GM12874 (cell line): ENCODE data around the gene EPHA8.

ENCODE experiments used
- TF ChIP-seq, protein P1 (sequence below): IDR thresholded peaks from 2 replicates; pipeline ENCODE4 v1.5.1; 2011; ENCODE audit warnings: low read depth, mild to moderate bottlenecking, control low read depth, low read length, moderate library complexity; ENCODE audit not compliant: insufficient read depth

Gene EPHA8

DNA sequence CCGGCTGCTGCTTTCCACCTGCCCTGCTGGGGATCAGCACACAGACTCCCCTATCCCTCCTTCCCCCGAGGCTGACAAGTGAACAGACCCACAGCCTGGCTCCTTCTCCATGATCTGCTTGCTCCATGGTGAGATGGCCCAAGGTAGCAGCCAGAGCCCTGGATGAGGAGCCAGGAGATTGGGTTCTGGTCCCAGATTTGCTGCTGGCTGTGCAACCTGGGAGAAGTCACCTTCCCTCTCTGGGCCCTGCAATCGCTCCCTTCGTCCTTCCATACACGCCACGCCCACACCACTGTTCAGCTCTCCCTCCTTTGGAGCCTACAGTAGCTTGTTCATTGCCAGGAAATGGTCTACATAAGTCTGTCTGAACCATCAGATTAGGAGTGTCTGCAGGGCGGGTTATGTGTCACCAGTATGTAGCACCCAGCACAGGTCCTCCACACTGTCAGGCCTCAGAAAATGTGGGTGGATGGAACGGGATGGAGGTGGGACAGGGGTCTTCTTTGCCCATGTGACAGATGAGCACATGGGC, 9.2 kb upstream of the EPHA8 start:
- TF ChIP-seq, protein P1, sequence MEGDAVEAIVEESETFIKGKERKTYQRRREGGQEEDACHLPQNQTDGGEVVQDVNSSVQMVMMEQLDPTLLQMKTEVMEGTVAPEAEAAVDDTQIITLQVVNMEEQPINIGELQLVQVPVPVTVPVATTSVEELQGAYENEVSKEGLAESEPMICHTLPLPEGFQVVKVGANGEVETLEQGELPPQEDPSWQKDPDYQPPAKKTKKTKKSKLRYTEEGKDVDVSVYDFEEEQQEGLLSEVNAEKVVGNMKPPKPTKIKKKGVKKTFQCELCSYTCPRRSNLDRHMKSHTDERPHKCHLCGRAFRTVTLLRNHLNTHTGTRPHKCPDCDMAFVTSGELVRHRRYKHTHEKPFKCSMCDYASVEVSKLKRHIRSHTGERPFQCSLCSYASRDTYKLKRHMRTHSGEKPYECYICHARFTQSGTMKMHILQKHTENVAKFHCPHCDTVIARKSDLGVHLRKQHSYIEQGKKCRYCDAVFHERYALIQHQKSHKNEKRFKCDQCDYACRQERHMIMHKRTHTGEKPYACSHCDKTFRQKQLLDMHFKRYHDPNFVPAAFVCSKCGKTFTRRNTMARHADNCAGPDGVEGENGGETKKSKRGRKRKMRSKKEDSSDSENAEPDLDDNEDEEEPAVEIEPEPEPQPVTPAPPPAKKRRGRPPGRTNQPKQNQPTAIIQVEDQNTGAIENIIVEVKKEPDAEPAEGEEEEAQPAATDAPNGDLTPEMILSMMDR: no peak

DNA sequence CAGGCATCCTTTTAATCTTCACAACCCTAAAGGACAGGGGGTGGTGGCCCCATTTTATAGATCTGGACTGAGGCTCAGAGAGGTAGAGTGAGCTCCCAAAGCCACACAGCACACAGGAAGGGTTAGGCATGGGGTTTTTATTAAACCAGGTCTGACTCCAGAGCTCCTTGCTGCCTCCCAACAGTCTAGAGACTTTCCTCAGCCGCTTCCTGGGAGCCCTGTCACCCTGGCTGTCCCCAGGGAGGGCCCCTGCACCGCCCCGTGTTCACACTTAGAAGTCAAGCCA, 8.0 kb upstream of the EPHA8 start:
- TF ChIP-seq, protein P1: no peak

GRCh38 chr1:22556391-22557104, 6.7 kb upstream of the EPHA8 start:
- TF ChIP-seq, protein P1: no peak

- TF ChIP-seq, protein P1: no peak
These were observed 5.8 kb upstream of the EPHA8 start for GRCh38 chr1:22557341-22557950.

GRCh38 chr1:22563671-22564602, 648 bp downstream of the EPHA8 start:
- TF ChIP-seq, protein P1: no peak

DNA sequence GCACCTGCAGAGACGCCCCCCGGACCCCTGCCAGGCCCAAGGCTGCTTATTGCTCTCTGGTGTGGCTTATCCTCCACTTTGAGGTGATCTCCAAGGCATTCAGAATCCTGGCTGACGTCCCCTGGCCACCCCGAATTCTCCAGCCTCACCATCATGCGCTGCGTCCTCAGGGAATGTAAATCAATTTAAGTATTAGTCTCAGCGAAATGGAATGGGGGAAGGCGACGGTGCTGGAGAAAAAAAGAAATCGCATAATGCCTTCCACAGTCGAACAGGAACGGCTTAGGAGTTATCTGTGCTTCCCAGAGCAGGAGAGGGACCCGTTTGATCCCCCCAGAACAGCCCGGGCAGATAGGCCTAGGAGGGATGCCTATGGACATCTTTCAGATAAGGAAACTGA, 2.9 kb downstream of the EPHA8 start:
- TF ChIP-seq, protein P1: no peak

DNA sequence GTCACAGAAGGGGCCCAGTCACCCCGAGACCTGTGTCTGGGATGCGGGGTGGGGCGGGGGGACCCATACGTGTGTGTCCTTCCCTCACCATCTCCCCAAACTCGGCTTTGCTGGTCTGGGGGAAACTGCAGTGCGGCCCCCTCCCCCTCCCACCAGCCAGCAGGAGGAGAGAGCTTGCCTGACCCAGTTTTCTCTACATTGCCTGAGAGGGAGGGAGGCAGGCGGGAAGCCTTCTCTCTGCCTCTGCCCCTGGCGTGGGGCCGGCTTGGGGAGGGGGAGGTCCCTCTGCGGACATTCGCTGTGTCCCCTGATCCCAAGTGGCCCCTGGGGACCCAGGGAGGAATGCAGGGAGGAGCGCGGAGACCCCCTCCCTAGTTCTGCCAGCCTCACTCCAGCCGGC, 3.9 kb downstream of the EPHA8 start:
- TF ChIP-seq, protein P1: no peak
